Measurements from ENCODE around the gene HMOX1. TPM values are rescaled to one million over a fixed set of nuclear protein-coding genes. Genes with fewer than 3 reads are reported as not detected.
"Not testable (repeated sequence)": the region's sequence is repeated elsewhere in the genome, so short reads cannot be mapped to it uniquely, and the experiment has no call there.

The HMOX1 gene
- total RNA-seq, 1 donor from 2014 or later: 1.9 TPM

GRCh38 chr22:35436421-35436820, 55.5 kb downstream of the HMOX1 start:
- no peak for DNase-seq

GRCh38 chr22:35437049-35437448, 56.2 kb downstream of the HMOX1 start:
- no peak for DNase-seq

- DNase-seq: not testable (repeated sequence)
Observed at GRCh38 chr22:35438673-35439364, 57.9 kb downstream of the HMOX1 start.

GRCh38 chr22:35439365-35439717, 58.4 kb downstream of the HMOX1 start:
- no peak for DNase-seq

GRCh38 chr22:35440129-35440528, 59.2 kb downstream of the HMOX1 start:
- DNase-seq: no peak

- DNase-seq: no peak
Observed at GRCh38 chr22:35441489-35442100, 60.7 kb downstream of the HMOX1 start.

- no peak for DNase-seq
Observed at GRCh38 chr22:35442471-35442870, 61.6 kb downstream of the HMOX1 start.

GRCh38 chr22:35443338-35443737, 62.4 kb downstream of the HMOX1 start:
- no peak for DNase-seq

Small RNA genes lying within 50 kb of the gene (small RNA-seq; reads per million reads assigned to genes)
- gene MIR3909 (1.4 reads per million, percentile 79 among the genes with 10 or more reads in this experiment), gene MIR6069 (not detected)

Other genes with a start within 250 kb of the HMOX1 start
- 29.0 TPM for gene HMGXB4, start 123.6 kb upstream of the HMOX1 start, total RNA-seq
- gene TOM1, start 81.2 kb upstream of the HMOX1 start, total RNA-seq: 7.2 TPM
- gene MCM5, start 19.0 kb downstream of the HMOX1 start, total RNA-seq: 11.9 TPM
- gene RASD2, start 159.7 kb downstream of the HMOX1 start, total RNA-seq: 1.1 TPM
- not detected for gene MB, start 236.2 kb downstream of the HMOX1 start, total RNA-seq